Neural progenitor cell (in vitro differentiated cells): ENCODE results near the gene PKN1.

ENCODE experiments used
- EZH2 ChIP-seq: fragments of 200-600 bp; sonication (generic); IDR thresholded peaks from 2 replicates; pipeline ENCODE4 v1.6.1; 2017; ENCODE audit warnings: antibody characterized with exemption, mild to moderate bottlenecking, moderate library complexity
- TF ChIP-seq, protein P1 (sequence below): fragments of 200-600 bp; sonication (generic); IDR thresholded peaks from 2 replicates; pipeline ENCODE4 v1.5.1; 2017; ENCODE audit warnings: antibody characterized with exemption, mild to moderate bottlenecking

DNA sequence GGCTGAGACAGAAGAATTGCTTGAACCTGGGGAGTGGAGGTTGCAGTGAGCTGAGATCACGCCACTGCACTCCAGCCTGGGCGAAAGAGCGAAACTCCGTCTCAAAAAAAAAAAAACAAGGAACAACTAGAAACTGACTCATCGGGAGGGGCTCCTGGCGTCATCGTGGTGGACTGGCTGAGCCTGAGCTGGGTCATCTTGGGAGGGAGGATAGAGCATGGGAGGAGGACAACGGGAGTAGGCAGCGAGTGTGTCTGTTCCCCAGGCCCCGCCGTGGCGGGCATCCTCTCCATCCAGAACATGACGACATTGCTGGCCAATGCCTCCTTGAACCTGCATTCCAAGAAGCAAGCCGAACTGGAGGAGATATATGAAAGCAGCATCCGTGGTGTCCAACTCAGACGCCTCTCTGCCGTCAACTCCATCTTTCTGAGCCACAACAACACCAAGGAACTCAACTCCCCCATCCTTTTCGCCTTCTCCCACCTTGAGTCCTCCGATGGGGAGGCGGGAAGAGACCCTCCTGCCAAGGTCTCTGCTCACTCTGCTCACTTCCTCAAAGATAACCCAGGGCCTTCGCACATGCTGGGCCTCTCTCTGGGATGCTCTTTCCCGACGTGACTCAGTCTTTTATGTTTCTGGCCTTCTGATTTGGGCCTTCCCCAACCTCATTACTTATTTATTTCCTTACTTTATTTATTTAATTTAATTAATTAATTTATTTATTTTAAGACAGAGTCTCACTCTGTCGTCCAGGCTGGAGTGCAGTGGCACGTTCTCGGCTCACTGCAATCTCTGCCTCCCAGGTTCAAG is 30.6 kb upstream of the PKN1 start:
- TF ChIP-seq, protein P1, sequence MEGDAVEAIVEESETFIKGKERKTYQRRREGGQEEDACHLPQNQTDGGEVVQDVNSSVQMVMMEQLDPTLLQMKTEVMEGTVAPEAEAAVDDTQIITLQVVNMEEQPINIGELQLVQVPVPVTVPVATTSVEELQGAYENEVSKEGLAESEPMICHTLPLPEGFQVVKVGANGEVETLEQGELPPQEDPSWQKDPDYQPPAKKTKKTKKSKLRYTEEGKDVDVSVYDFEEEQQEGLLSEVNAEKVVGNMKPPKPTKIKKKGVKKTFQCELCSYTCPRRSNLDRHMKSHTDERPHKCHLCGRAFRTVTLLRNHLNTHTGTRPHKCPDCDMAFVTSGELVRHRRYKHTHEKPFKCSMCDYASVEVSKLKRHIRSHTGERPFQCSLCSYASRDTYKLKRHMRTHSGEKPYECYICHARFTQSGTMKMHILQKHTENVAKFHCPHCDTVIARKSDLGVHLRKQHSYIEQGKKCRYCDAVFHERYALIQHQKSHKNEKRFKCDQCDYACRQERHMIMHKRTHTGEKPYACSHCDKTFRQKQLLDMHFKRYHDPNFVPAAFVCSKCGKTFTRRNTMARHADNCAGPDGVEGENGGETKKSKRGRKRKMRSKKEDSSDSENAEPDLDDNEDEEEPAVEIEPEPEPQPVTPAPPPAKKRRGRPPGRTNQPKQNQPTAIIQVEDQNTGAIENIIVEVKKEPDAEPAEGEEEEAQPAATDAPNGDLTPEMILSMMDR: no peak
- no peak for TF ChIP-seq EZH2
